Uterus (tissue), 4 donors: ENCODE results near the gene SLC27A2. TPM values are rescaled to one million over a fixed set of nuclear protein-coding genes. Genes with fewer than 3 reads are reported as not detected.

Experiments used
- DNase-seq, 2 donors: peaks; one replicate each; pipeline ENCODE4 v3.0.0-alpha.2; 2019 to 2020
- H3K27ac ChIP-seq, 2 donors: fragments of 200-600 bp; sonication (generic); 1 replicate in 1 of 2; 2 replicates in 1 of 2; pipeline ENCODE4 v1.5.1; 2016 to 2018
- H3K27me3 ChIP-seq, 2 donors: fragments of 200-600 bp; sonication (generic); one replicate each; pipeline ENCODE4 v1.5.1; 2018 to 2019; ENCODE audit warnings: control low read depth in 1 of 2
- H3K36me3 ChIP-seq, 2 donors: fragments of 200-600 bp; sonication (generic); one replicate each; pipeline ENCODE4 v1.5.1; 2019; ENCODE audit warnings: control low read depth in 1 of 2
- H3K4me1 ChIP-seq, 2 donors: fragments of 200-600 bp; sonication (generic); one replicate each; pipeline ENCODE4 v1.5.1; 2018 to 2019; ENCODE audit warnings: control low read depth in 1 of 2
- H3K4me3 ChIP-seq, 2 donors: fragments of 200-600 bp; sonication (generic); 1 replicate in 1 of 2; 2 replicates in 1 of 2; pipeline ENCODE4 v1.5.1; 2018 to 2019; ENCODE audit warnings: mild to moderate bottlenecking in 1 of 2
- H3K9me3 ChIP-seq, 2 donors: fragments of 200-600 bp; sonication (generic); one replicate each; pipeline ENCODE4 v1.5.1; 2019; ENCODE audit warnings: control low read depth in 1 of 2
- POLR2A ChIP-seq, 2 donors: fragments of 450-650 bp; IDR thresholded peaks; one replicate each; pipeline ENCODE4 v1.6.1; 2016; ENCODE audit warnings: antibody characterized with exemption in 2 of 2, mild to moderate bottlenecking in 1 of 2, moderate library complexity in 1 of 2
- intact Hi-C: fragments of 100-400 bp; cut with DNase I; formaldehyde crosslinking; loops from one replicate; pipeline ENCODE4 v1.15.1; 2023; ENCODE audit warnings: low total_unique reads
- total RNA-seq, 4 donors: library from RNA; depleted of rRNA in 3 of 4; stranded (reverse); fragments of >200 nt in 3 of 4; gene quantifications; one replicate each; pipeline versions ENCODE4 v1.1.0 to v1.2.4, GENCODE V29; 2014 to 2023
- TF ChIP-seq, protein P1 (sequence below), 4 experiments: fragments of 200-600 bp in 2 of 4; fragments of 450-650 bp in 2 of 4; sonication (generic) in 2 of 4; IDR thresholded peaks; one replicate each; pipeline ENCODE4 v1.5.1; 2016 to 2019; ENCODE audit warnings: antibody characterized with exemption in 4 of 4, mild to moderate bottlenecking in 2 of 4, moderate library complexity in 1 of 4
- donor health status: DM: yes; HTN: yes; CAD: no.

The SLC27A2 gene
- total RNA-seq, 4 donors from 2014 or later = 0.27 to 1.7 TPM; not detected in 2

GRCh38 chr15:50218691-50219090 is 36.7 kb downstream of the SLC27A2 start:
- Histone ChIP-seq H3K4me3 (no peak overlapping the region), H3K27ac (no peak overlapping the region), H3K27me3 (no peaks in the 10 kb centered on the region), H3K36me3 (no peaks in the 10 kb centered on the region), H3K9me3 (no peaks in the 10 kb centered on the region), H3K4me1 (no peaks in the 10 kb centered on the region)
- intact Hi-C loops = no loop called here
- DNase-seq = no peak
- TF ChIP-seq POLR2A (IDR thresholded peaks at IDR 0.05) = no peak
- TF ChIP-seq, protein P1, sequence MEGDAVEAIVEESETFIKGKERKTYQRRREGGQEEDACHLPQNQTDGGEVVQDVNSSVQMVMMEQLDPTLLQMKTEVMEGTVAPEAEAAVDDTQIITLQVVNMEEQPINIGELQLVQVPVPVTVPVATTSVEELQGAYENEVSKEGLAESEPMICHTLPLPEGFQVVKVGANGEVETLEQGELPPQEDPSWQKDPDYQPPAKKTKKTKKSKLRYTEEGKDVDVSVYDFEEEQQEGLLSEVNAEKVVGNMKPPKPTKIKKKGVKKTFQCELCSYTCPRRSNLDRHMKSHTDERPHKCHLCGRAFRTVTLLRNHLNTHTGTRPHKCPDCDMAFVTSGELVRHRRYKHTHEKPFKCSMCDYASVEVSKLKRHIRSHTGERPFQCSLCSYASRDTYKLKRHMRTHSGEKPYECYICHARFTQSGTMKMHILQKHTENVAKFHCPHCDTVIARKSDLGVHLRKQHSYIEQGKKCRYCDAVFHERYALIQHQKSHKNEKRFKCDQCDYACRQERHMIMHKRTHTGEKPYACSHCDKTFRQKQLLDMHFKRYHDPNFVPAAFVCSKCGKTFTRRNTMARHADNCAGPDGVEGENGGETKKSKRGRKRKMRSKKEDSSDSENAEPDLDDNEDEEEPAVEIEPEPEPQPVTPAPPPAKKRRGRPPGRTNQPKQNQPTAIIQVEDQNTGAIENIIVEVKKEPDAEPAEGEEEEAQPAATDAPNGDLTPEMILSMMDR (IDR thresholded peaks at IDR 0.05) = no peak

GRCh38 chr15:50219820-50220219 is 37.8 kb downstream of the SLC27A2 start:
- H3K9me3 ChIP-seq = no peaks in the 10 kb centered on the region
- H3K27ac ChIP-seq = no peak overlapping the region
- intact Hi-C loops = no loop called here
- no peak for DNase-seq
- no peak overlapping the region for H3K4me3 ChIP-seq
- H3K27me3 ChIP-seq = no peaks in the 10 kb centered on the region
- TF ChIP-seq POLR2A (IDR thresholded peaks at IDR 0.05) = no peak
- TF ChIP-seq, protein P1 (IDR thresholded peaks at IDR 0.05) = no peak
- H3K4me1 ChIP-seq = no peaks in the 10 kb centered on the region
- no peaks in the 10 kb centered on the region for H3K36me3 ChIP-seq

GRCh38 chr15:50222181-50222580 is 40.2 kb downstream of the SLC27A2 start:
- Histone ChIP-seq H3K36me3 (no peaks in the 10 kb centered on the region), H3K4me1 (no peaks in the 10 kb centered on the region), H3K4me3 (no peak overlapping the region), H3K27ac (no peak overlapping the region), H3K9me3 (no peaks in the 10 kb centered on the region), H3K27me3 (no peaks in the 10 kb centered on the region)
- TF ChIP-seq, protein P1 (IDR thresholded peaks at IDR 0.05) = no peak
- no peak for TF ChIP-seq POLR2A (IDR thresholded peaks at IDR 0.05)
- intact Hi-C loops = no loop called here
- DNase-seq = no peak

DNA sequence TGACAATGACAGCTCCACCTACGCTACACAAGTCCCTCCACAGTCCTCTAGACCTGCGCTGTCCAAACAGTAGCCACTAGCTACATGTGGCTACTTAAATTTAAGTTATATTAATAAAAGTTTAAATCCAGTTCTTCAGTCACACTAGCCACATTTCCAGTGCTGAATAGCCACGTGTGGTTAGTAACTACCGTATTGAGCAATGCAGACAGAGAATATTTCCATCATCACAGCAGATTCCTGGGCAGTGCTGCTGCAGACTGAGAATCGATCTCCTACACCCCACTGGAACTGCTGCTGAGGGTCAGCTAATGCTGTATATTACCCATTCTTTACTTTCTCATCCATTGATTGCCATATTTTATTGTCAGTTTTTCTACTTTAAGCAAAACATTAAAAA is 42.6 kb downstream of the SLC27A2 start:
- no peak overlapping the region for H3K4me3 ChIP-seq
- no peaks in the 10 kb centered on the region for H3K36me3 ChIP-seq
- no peaks in the 10 kb centered on the region for H3K9me3 ChIP-seq
- no peak overlapping the region for H3K27ac ChIP-seq
- no peak for DNase-seq
- no peaks in the 10 kb centered on the region for H3K27me3 ChIP-seq
- H3K4me1 ChIP-seq = no peaks in the 10 kb centered on the region
- no peak for TF ChIP-seq POLR2A (IDR thresholded peaks at IDR 0.05)
- TF ChIP-seq, protein P1 (IDR thresholded peaks at IDR 0.05) = no peak
- intact Hi-C loops = no loop called here

- H3K27ac ChIP-seq = no peak overlapping the region
- intact Hi-C loops = no loop called here
- no peaks in the 10 kb centered on the region for H3K9me3 ChIP-seq
- no peak for DNase-seq
- TF ChIP-seq, protein P1 (IDR thresholded peaks at IDR 0.05) = no peak
- no peak for TF ChIP-seq POLR2A (IDR thresholded peaks at IDR 0.05)
- H3K4me1 ChIP-seq = no peaks in the 10 kb centered on the region
- no peaks in the 10 kb centered on the region for H3K36me3 ChIP-seq
- H3K27me3 ChIP-seq = no peaks in the 10 kb centered on the region
- H3K4me3 ChIP-seq = no peak overlapping the region
Measured at GRCh38 chr15:50225057-50225456, 43.1 kb downstream of the SLC27A2 start.
